Measurements from ENCODE around the gene SPPL2C. TPM values are rescaled to one million over a fixed set of nuclear protein-coding genes. Genes with fewer than 3 reads are reported as not detected.

SPPL2C gene
- total RNA-seq, 1 experiment from 2014 or later = not detected

DNA sequence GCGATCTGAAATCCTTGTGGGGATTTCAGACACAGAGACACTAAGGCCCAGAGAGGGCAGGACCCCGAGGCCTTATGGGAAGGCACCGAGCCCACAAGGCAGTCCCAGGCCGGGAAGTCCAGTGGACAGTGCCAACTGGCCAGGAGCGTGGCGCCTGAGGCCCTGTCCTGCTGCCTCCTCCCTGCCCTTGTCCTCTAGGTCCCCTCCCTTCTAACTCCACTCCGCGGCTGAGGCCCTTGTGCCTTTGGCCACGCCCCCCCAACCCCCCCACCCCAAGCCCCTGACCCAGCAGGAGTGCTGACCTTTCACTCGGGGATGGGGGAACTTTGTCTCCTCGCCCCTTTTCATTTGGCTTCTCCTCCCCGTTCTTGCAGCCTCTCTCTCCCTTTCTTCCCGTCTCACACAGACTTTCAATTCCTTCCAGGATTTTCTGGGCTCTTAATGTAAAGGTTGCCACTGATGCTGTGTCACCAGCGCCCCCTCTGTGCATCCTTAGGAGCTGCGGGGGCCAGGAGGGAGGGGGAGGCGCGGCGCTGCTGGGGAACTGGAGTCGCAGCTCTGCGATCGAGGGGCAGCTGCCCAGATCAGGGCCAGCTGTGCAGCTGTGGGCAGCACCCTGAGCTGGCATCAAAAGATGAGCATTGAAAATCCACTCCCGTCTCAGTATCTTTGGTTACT lies 31.5 kb upstream of the SPPL2C start:
- Histone ChIP-seq H2BK15ac (ENCODE audit: low read depth, low read length) (no peak overlapping the region), H4K91ac (ENCODE audit: insufficient read length, low read depth, low read length) (no peak overlapping the region), H3K14ac (ENCODE audit: insufficient read depth, low read length) (no peak overlapping the region), H3K79me1 (ENCODE audit: insufficient read depth, low read depth, low read length, poor library complexity, severe bottlenecking) (no peaks in the 10 kb centered on the region), H3K4me1 (ENCODE audit: insufficient read depth, low read length) (no peaks in the 10 kb centered on the region), H2BK20ac (ENCODE audit: low read depth, low read length, poor library complexity, severe bottlenecking) (no peak overlapping the region), H2BK120ac (ENCODE audit: low read depth, low read length, poor library complexity, severe bottlenecking) (no peak overlapping the region), H3K27me3 (ENCODE audit: insufficient read depth, low read length) (no peaks in the 10 kb centered on the region), H4K8ac (replicated peaks; ENCODE audit: insufficient read length, low read depth, low read length) (no peak overlapping the region), H3K4me2 (ENCODE audit: insufficient read depth, insufficient read length, low read length) (peak overlapping the region; percentile 13), H3K9ac (ENCODE audit: extremely low read depth, insufficient read length, low read length) (no peak overlapping the region), H2BK5ac (ENCODE audit: insufficient read length, low read length) (no peak overlapping the region), H4K20me1 (ENCODE audit: control insufficient read depth, insufficient read depth, insufficient read length) (no peaks in the 10 kb centered on the region), H3K23ac (ENCODE audit: insufficient read length, low read depth, low read length) (no peak overlapping the region), H3K79me2 (ENCODE audit: insufficient read depth, low read length) (no peaks in the 10 kb centered on the region), H3T11ph (ENCODE audit: low read length) (no peak overlapping the region), H3K18ac (ENCODE audit: insufficient read length, low read depth, low read length) (no peak overlapping the region), H3K27ac (ENCODE audit: insufficient read length, low read depth, low read length) (no peak overlapping the region), H3K56ac (ENCODE audit: insufficient read length, low read depth, low read length) (no peak overlapping the region), H3K9me3 (ENCODE audit: control insufficient read depth, low read depth, low read length) (no peaks in the 10 kb centered on the region), H2AK5ac (ENCODE audit: insufficient read length, low read length) (no peak overlapping the region), H3K4ac (ENCODE audit: low read depth, low read length) (no peak overlapping the region), H4K5ac (ENCODE audit: insufficient read length, low read depth, low read length) (no peak overlapping the region), H2BK12ac (ENCODE audit: insufficient read length, low read depth, low read length) (no peak overlapping the region), H3K23me2 (ENCODE audit: insufficient read length, low read depth, low read length, poor library complexity, severe bottlenecking) (no peaks in the 10 kb centered on the region), H2AFZ (ENCODE audit: low read length) (no peak overlapping the region)
- Mint-ChIP-seq H3K4me3 (peak overlapping the region; percentile 43 to 59; a peak in 4 of 5 replicates), H3K36me3 (ENCODE audit: insufficient read depth in 1 of 3, low read depth in 3 of 3) (peaks cover 0 to 2% (median 0%) of the 10 kb centered on the region in 3 experiments; a peak in 1 of 7 replicates), H3K4me1 (peaks cover 6 to 17% of the 10 kb centered on the region in 2 experiments), H3K27me3 (ENCODE audit: low read depth) (peaks cover 11% of the 10 kb centered on the region), H3K27ac (no peak overlapping the region), H3K9me3 (peaks cover 2 to 3% of the 10 kb centered on the region in 2 experiments; a peak in 2 of 5 replicates)
- no CpG with 5 or more reads among the region's 22 CpGs for WGBS (ENCODE audit: extremely low coverage, insufficient read length, low lambda C conversion rate)
- DNase-seq = peak; percentile 90
- TF ChIP-seq CTCF (conservative IDR thresholded peaks at IDR 0.05) = peak; percentile 81
